Adipose tissue (tissue), 3 donors: ENCODE measurements around the gene JADE2. TPM values are rescaled to one million over a fixed set of nuclear protein-coding genes. Genes with fewer than 3 reads are reported as not detected.
"Not testable (repeated sequence)": the region's sequence is repeated elsewhere in the genome, so short reads cannot be mapped to it uniquely, and the experiment has no call there.

ENCODE experiments used
- H3K27ac ChIP-seq: one replicate; pipeline ENCODE4 v1.5.1; 2013; ENCODE audit warnings: low read depth, low read length
- WGBS, 3 donors: extraction: QIAGEN DNeasy Blood & Tissue Kit; methylation state at CpG; one replicate each; pipeline ENCODE4 v1.1.7; 2013; 5-methylcytosine and 5-hydroxymethylcytosine counted together
- polyA plus RNA-seq, 3 donors: library from polyadenylated mRNA; stranded (reverse); fragments of 200-250 nt; gene quantifications; one replicate each; pipeline ENCODE4 v1.2.3, GENCODE V29; 2013
- donor health status: healthy with polysubstance abuse.
- donor health status: Bipolar disorder and iron deficiency.
- donor health status: healthy.

The JADE2 gene
- polyA plus RNA-seq = 10 to 100 TPM; 12.5 to 17.9 (median 13.2) TPM

GRCh38 chr5:134524826-134525682 lies at the start of gene JADE2:
Gene JADE2, plus strand, starts transcription at chr5:134525670. Its CDS starts 10,188 bp downstream, at chr5:134535858.
- 0% methylated on average over 51 to 57 of the region's 57 CpGs for WGBS, 3 donors
- peak within 1 kb of the TSS; percentile 92 for H3K27ac ChIP-seq

GRCh38 chr5:134477462-134478245 lies 47.8 kb upstream of the JADE2 start:
- no peak overlapping the region for H3K27ac ChIP-seq
- 87 to 91% (median 89%) methylated on average over 14 of the region's 14 CpGs for WGBS, 3 donors

GRCh38 chr5:134479839-134480238 lies 45.6 kb upstream of the JADE2 start:
- WGBS, 3 donors = 91 to 92% (median 91%) methylated on average over 4 of the region's 4 CpGs
- no peak overlapping the region for H3K27ac ChIP-seq

GRCh38 chr5:134489227-134489944 lies 36.1 kb upstream of the JADE2 start:
- H3K27ac ChIP-seq = no peak overlapping the region
- 92 to 93% (median 92%) methylated on average over 7 of the region's 7 CpGs for WGBS, 3 donors

GRCh38 chr5:134490255-134490924 lies 35.1 kb upstream of the JADE2 start:
- 78 to 87% (median 87%) methylated on average over 9 of the region's 9 CpGs for WGBS, 3 donors
- no peak overlapping the region for H3K27ac ChIP-seq

- no peak overlapping the region for H3K27ac ChIP-seq
- WGBS, 3 donors = 85 to 86% (median 85%) methylated on average over 8 of the region's 8 CpGs
These were observed 34.6 kb upstream of the JADE2 start for GRCh38 chr5:134490925-134491271.

GRCh38 chr5:134491841-134492442 lies 33.5 kb upstream of the JADE2 start:
- H3K27ac ChIP-seq = no peak overlapping the region
- WGBS, 3 donors = 90 to 93% (median 90%) methylated on average over 9 of the region's 9 CpGs

GRCh38 chr5:134492568-134492967 lies 32.9 kb upstream of the JADE2 start:
- H3K27ac ChIP-seq = no peak overlapping the region
- WGBS, 3 donors = 76 to 80% (median 79%) methylated on average over 6 of the region's 6 CpGs

GRCh38 chr5:134493461-134494055 lies 31.9 kb upstream of the JADE2 start:
- H3K27ac ChIP-seq = no peak overlapping the region
- WGBS, 3 donors = 86 to 94% (median 86%) methylated on average over 4 of the region's 4 CpGs

GRCh38 chr5:134494780-134495179 lies 30.7 kb upstream of the JADE2 start:
- H3K27ac ChIP-seq = no peak overlapping the region
- WGBS, 3 donors = 83 to 89% (median 86%) methylated on average over 1 of the region's 1 CpG

GRCh38 chr5:134499905-134500304 lies 25.6 kb upstream of the JADE2 start:
- WGBS, 3 donors = 90 to 98% (median 98%) methylated on average over 6 of the region's 6 CpGs
- H3K27ac ChIP-seq = not testable (repeated sequence)

- H3K27ac ChIP-seq = no peak overlapping the region
- 91 to 97% (median 94%) methylated on average over 17 of the region's 17 CpGs for WGBS, 3 donors
These were observed 24.6 kb upstream of the JADE2 start for GRCh38 chr5:134500699-134501430.

GRCh38 chr5:134502259-134502658 lies 23.2 kb upstream of the JADE2 start:
- no peak overlapping the region for H3K27ac ChIP-seq
- WGBS, 3 donors = 89 to 94% (median 89%) methylated on average over 2 of the region's 2 CpGs

- no peak overlapping the region for H3K27ac ChIP-seq
- WGBS, 3 donors = 29 to 64% (median 33%) methylated on average over 11 of the region's 11 CpGs
These were observed 22.2 kb upstream of the JADE2 start for GRCh38 chr5:134503088-134503936.

GRCh38 chr5:134503937-134504437 lies 21.5 kb upstream of the JADE2 start:
- WGBS, 3 donors = 61 to 75% (median 73%) methylated on average over 3 of the region's 3 CpGs
- H3K27ac ChIP-seq = no peak overlapping the region
